ENCODE data around the gene RBM39. TPM values are rescaled to one million over a fixed set of nuclear protein-coding genes. Genes with fewer than 3 reads are reported as not detected.

RBM39 gene
- 204 TPM for polyA plus RNA-seq (2013, experiment 1 of 2)
- 207 TPM for polyA plus RNA-seq (2013, experiment 2 of 2)

- peak within 1 kb of the TSS; percentile 100 for H3K18ac ChIP-seq (ENCODE audit: low read length)
- no peak within 1 kb of the TSS for H2BK12ac ChIP-seq (ENCODE audit: low read length)
- H4K8ac ChIP-seq (ENCODE audit: low read depth, low read length), result peak within 1 kb of the TSS; percentile 17
- peaks cover 0 to 7% of the 10 kb centered on the region in 2 donors for H3K9me3 ChIP-seq (replicated peaks in 1 of 2; ENCODE audit: control insufficient read depth in 2 of 2, insufficient read depth in 1 of 2, low read depth in 1 of 2, low read length in 2 of 2)
- H2BK120ac ChIP-seq (ENCODE audit: low read depth, low read length), result peak within 1 kb of the TSS; percentile 87
- DNase-seq (ENCODE audit: low spot score), result peak; percentile 100
- H3K79me1 ChIP-seq (ENCODE audit: low read depth, low read length), result peaks cover 4% of the 10 kb centered on the region
- peak within 1 kb of the TSS; percentile 99 for H2BK15ac ChIP-seq (ENCODE audit: low read length)
- H2BK5ac ChIP-seq (ENCODE audit: low read length), result peak within 1 kb of the TSS; percentile 100
- peak within 1 kb of the TSS; percentile 100 for H2AK5ac ChIP-seq (ENCODE audit: low read depth, low read length)
- H3K27ac ChIP-seq (replicated peaks; ENCODE audit: low read length), result peak within 1 kb of the TSS; percentile 89
- H3K4me1 ChIP-seq (ENCODE audit: control insufficient read depth in 2 of 2, insufficient read depth in 1 of 2, low read depth in 1 of 2, low read length in 2 of 2), result peaks cover 7 to 15% of the 10 kb centered on the region in 2 donors
- peak within 1 kb of the TSS; percentile 64 to 91 for H3K4me3 ChIP-seq (ENCODE audit: low read length in 2 of 2)
- H4K91ac ChIP-seq (ENCODE audit: low read depth, low read length, poor library complexity), result peak within 1 kb of the TSS; percentile 100
- H3K4me2 ChIP-seq (ENCODE audit: insufficient read depth, low read length, poor library complexity, severe bottlenecking), result peak within 1 kb of the TSS; percentile 49
- H3K9ac ChIP-seq (ENCODE audit: low read depth, low read length, poor library complexity), result peak within 1 kb of the TSS; percentile 95
- WGBS, 2 donors (ENCODE audit: extremely low coverage in 2 of 2, insufficient read length in 2 of 2, insufficient replicate concordance in 1 of 2), result no CpG with 5 or more reads among the region's 66 CpGs
- peak within 1 kb of the TSS; percentile 89 for H3K14ac ChIP-seq (ENCODE audit: low read length)
- H3K36me3 ChIP-seq (replicated peaks in 1 of 2; ENCODE audit: control insufficient read depth in 2 of 2, insufficient read depth in 2 of 2, low read length in 2 of 2), result peaks cover 16 to 38% of the 10 kb centered on the region in 2 donors
- H3K27me3 ChIP-seq (ENCODE audit: control insufficient read depth in 3 of 3, insufficient read depth in 3 of 3, low read depth in 1 of 3, low read length in 3 of 3), result no peaks in the 10 kb centered on the region
- H2AFZ ChIP-seq (ENCODE audit: low read length), result peak within 1 kb of the TSS; percentile 69
- H3K23ac ChIP-seq (ENCODE audit: low read depth, low read length, poor library complexity), result peak within 1 kb of the TSS; percentile 100
- peak within 1 kb of the TSS; percentile 98 for H3K4ac ChIP-seq (ENCODE audit: low read length)
These were observed at the start of gene RBM39 for GRCh38 chr20:35741892-35742740. Gene RBM39, minus strand, starts transcription at chr20:35742260. Its CDS starts 1,386 bp downstream, at chr20:35740874.

GRCh38 chr20:35791821-35792220 lies 49.8 kb upstream of the RBM39 start:
- Histone ChIP-seq H3K4me3 (ENCODE audit: low read length in 2 of 2) (no peak overlapping the region), H3K18ac (ENCODE audit: low read length) (no peak overlapping the region), H2AFZ (ENCODE audit: low read length) (no peak overlapping the region), H2BK120ac (ENCODE audit: low read depth, low read length) (no peak overlapping the region), H2BK15ac (ENCODE audit: low read length) (no peak overlapping the region), H3K23ac (ENCODE audit: low read depth, low read length, poor library complexity) (no peak overlapping the region), H2BK5ac (ENCODE audit: low read length) (no peak overlapping the region), H2AK5ac (ENCODE audit: low read depth, low read length) (no peak overlapping the region), H3K27me3 (ENCODE audit: control insufficient read depth in 3 of 3, insufficient read depth in 3 of 3, low read depth in 1 of 3, low read length in 3 of 3) (no peaks in the 10 kb centered on the region), H3K4me2 (ENCODE audit: insufficient read depth, low read length, poor library complexity, severe bottlenecking) (no peak overlapping the region), H3K27ac (replicated peaks; ENCODE audit: low read length) (no peak overlapping the region), H4K91ac (ENCODE audit: low read depth, low read length, poor library complexity) (no peak overlapping the region), H3K4ac (ENCODE audit: low read length) (no peak overlapping the region), H3K14ac (ENCODE audit: low read length) (no peak overlapping the region), H2BK12ac (ENCODE audit: low read length) (no peak overlapping the region), H3K9ac (ENCODE audit: low read depth, low read length, poor library complexity) (no peak overlapping the region), H4K8ac (ENCODE audit: low read depth, low read length) (no peak overlapping the region), H3K79me1 (ENCODE audit: low read depth, low read length) (peaks cover 16% of the 10 kb centered on the region), H3K9me3 (replicated peaks in 1 of 2; ENCODE audit: control insufficient read depth in 2 of 2, insufficient read depth in 1 of 2, low read depth in 1 of 2, low read length in 2 of 2) (peaks cover 0 to 1% of the 10 kb centered on the region in 2 donors), H3K4me1 (ENCODE audit: control insufficient read depth in 2 of 2, insufficient read depth in 1 of 2, low read depth in 1 of 2, low read length in 2 of 2) (peaks cover 0 to 3% of the 10 kb centered on the region in 2 donors), H3K36me3 (replicated peaks in 1 of 2; ENCODE audit: control insufficient read depth in 2 of 2, insufficient read depth in 2 of 2, low read length in 2 of 2) (peaks cover 2 to 22% of the 10 kb centered on the region in 2 donors)
- DNase-seq (ENCODE audit: low spot score), result no peak
- WGBS, 2 donors (ENCODE audit: extremely low coverage in 2 of 2, insufficient read length in 2 of 2, insufficient replicate concordance in 1 of 2), result no CpG with 5 or more reads among the region's 3 CpGs

DNA sequence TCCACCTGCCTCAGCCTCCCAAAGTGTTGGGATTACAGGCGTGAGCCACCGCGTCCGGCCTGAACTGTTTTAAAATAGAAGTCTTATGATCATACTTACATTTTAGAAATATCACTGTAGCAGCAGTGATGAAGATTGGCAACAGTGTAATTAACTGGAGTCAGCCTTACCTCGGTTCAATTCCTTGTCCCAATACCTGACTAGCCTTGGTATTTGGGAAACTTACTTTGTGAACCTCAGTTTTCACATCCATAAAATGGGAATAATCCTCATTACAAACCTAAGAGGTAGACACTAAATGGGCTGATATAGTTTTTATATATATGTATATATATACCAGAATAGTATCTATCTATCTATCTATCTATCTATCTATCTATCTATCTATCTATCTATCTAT lies 49.0 kb upstream of the RBM39 start:
- no peak for DNase-seq (ENCODE audit: low spot score)
- Histone ChIP-seq H2AFZ (ENCODE audit: low read length) (no peak overlapping the region), H3K4ac (ENCODE audit: low read length) (no peak overlapping the region), H2BK12ac (ENCODE audit: low read length) (no peak overlapping the region), H3K4me2 (ENCODE audit: insufficient read depth, low read length, poor library complexity, severe bottlenecking) (no peak overlapping the region), H3K27ac (replicated peaks; ENCODE audit: low read length) (no peak overlapping the region), H4K8ac (ENCODE audit: low read depth, low read length) (no peak overlapping the region), H2BK120ac (ENCODE audit: low read depth, low read length) (no peak overlapping the region), H3K18ac (ENCODE audit: low read length) (no peak overlapping the region), H2BK15ac (ENCODE audit: low read length) (no peak overlapping the region), H3K14ac (ENCODE audit: low read length) (no peak overlapping the region), H3K79me1 (ENCODE audit: low read depth, low read length) (peaks cover 16% of the 10 kb centered on the region), H3K9me3 (replicated peaks in 1 of 2; ENCODE audit: control insufficient read depth in 2 of 2, insufficient read depth in 1 of 2, low read depth in 1 of 2, low read length in 2 of 2) (peaks cover 0 to 1% of the 10 kb centered on the region in 2 donors), H3K4me1 (ENCODE audit: control insufficient read depth in 2 of 2, insufficient read depth in 1 of 2, low read depth in 1 of 2, low read length in 2 of 2) (peaks cover 0 to 3% of the 10 kb centered on the region in 2 donors), H3K27me3 (ENCODE audit: control insufficient read depth in 3 of 3, insufficient read depth in 3 of 3, low read depth in 1 of 3, low read length in 3 of 3) (no peaks in the 10 kb centered on the region), H3K36me3 (replicated peaks in 1 of 2; ENCODE audit: control insufficient read depth in 2 of 2, insufficient read depth in 2 of 2, low read length in 2 of 2) (peaks cover 2 to 22% of the 10 kb centered on the region in 2 donors), H3K23ac (ENCODE audit: low read depth, low read length, poor library complexity) (no peak overlapping the region), H2AK5ac (ENCODE audit: low read depth, low read length) (no peak overlapping the region), H3K4me3 (ENCODE audit: low read length in 2 of 2) (no peak overlapping the region), H3K9ac (ENCODE audit: low read depth, low read length, poor library complexity) (no peak overlapping the region), H4K91ac (ENCODE audit: low read depth, low read length, poor library complexity) (no peak overlapping the region), H2BK5ac (ENCODE audit: low read length) (no peak overlapping the region)
- WGBS, 2 donors (ENCODE audit: extremely low coverage in 2 of 2, insufficient read length in 2 of 2, insufficient replicate concordance in 1 of 2), result no CpG with 5 or more reads among the region's 5 CpGs

- Histone ChIP-seq H3K9ac (ENCODE audit: low read depth, low read length, poor library complexity) (no peak overlapping the region), H3K4me3 (ENCODE audit: low read length in 2 of 2) (no peak overlapping the region), H3K18ac (ENCODE audit: low read length) (no peak overlapping the region), H2AK5ac (ENCODE audit: low read depth, low read length) (no peak overlapping the region), H2BK5ac (ENCODE audit: low read length) (no peak overlapping the region), H2BK120ac (ENCODE audit: low read depth, low read length) (no peak overlapping the region), H3K9me3 (replicated peaks in 1 of 2; ENCODE audit: control insufficient read depth in 2 of 2, insufficient read depth in 1 of 2, low read depth in 1 of 2, low read length in 2 of 2) (peaks cover 0 to 1% of the 10 kb centered on the region in 2 donors), H3K27ac (replicated peaks; ENCODE audit: low read length) (no peak overlapping the region), H4K91ac (ENCODE audit: low read depth, low read length, poor library complexity) (no peak overlapping the region), H3K27me3 (ENCODE audit: control insufficient read depth in 3 of 3, insufficient read depth in 3 of 3, low read depth in 1 of 3, low read length in 3 of 3) (no peaks in the 10 kb centered on the region), H3K79me1 (ENCODE audit: low read depth, low read length) (peaks cover 15% of the 10 kb centered on the region), H2BK15ac (ENCODE audit: low read length) (no peak overlapping the region), H3K4ac (ENCODE audit: low read length) (no peak overlapping the region), H3K4me1 (ENCODE audit: control insufficient read depth in 2 of 2, insufficient read depth in 1 of 2, low read depth in 1 of 2, low read length in 2 of 2) (no peaks in the 10 kb centered on the region), H2BK12ac (ENCODE audit: low read length) (no peak overlapping the region), H2AFZ (ENCODE audit: low read length) (no peak overlapping the region), H3K14ac (ENCODE audit: low read length) (no peak overlapping the region), H3K23ac (ENCODE audit: low read depth, low read length, poor library complexity) (no peak overlapping the region), H3K4me2 (ENCODE audit: insufficient read depth, low read length, poor library complexity, severe bottlenecking) (no peak overlapping the region), H3K36me3 (replicated peaks in 1 of 2; ENCODE audit: control insufficient read depth in 2 of 2, insufficient read depth in 2 of 2, low read length in 2 of 2) (peaks cover 2 to 28% of the 10 kb centered on the region in 2 donors), H4K8ac (ENCODE audit: low read depth, low read length) (no peak overlapping the region)
- WGBS, 2 donors (ENCODE audit: extremely low coverage in 2 of 2, insufficient read length in 2 of 2, insufficient replicate concordance in 1 of 2), result no CpG with 5 or more reads among the region's 4 CpGs
- DNase-seq (ENCODE audit: low spot score), result no peak
These were observed 46.7 kb upstream of the RBM39 start for GRCh38 chr20:35788796-35789195.
